GM23248 (cell line): ENCODE measurements around the gene CSNK2A1. TPM values are rescaled to one million over a fixed set of nuclear protein-coding genes. Genes with fewer than 3 reads are reported as not detected.

Experiments
- DNase-seq: peaks from one replicate; pipeline ENCODE4 v3.0.0-alpha.2; 2015
- H2AFZ ChIP-seq: fragments of 200-600 bp; sonication (generic); 2 replicates; pipeline ENCODE4 v1.6.1; 2016; ENCODE audit warnings: antibody characterized with exemption
- H3F3A ChIP-seq: fragments of 200-600 bp; sonication (generic); 2 replicates; pipeline ENCODE4 v1.6.1; 2016; ENCODE audit warnings: mild to moderate bottlenecking, antibody characterized with exemption, mixed run types; ENCODE audit not compliant: insufficient read depth
- H3K27ac ChIP-seq: fragments of 200-600 bp; sonication (generic); 2 replicates; pipeline ENCODE4 v1.5.1; 2016; ENCODE audit warnings: mild to moderate bottlenecking
- H3K27me3 ChIP-seq: fragments of 200-600 bp; sonication (generic); replicated peaks from 2 replicates; pipeline ENCODE4 v1.6.1; 2016; ENCODE audit warnings: mild to moderate bottlenecking; ENCODE audit not compliant: insufficient read depth
- H3K36me3 ChIP-seq: fragments of 200-600 bp; sonication (generic); 2 replicates; pipeline ENCODE4 v1.6.1; 2016; ENCODE audit warnings: low read depth, mild to moderate bottlenecking
- H3K4me1 ChIP-seq: fragments of 200-600 bp; sonication (generic); 2 replicates; pipeline ENCODE4 v1.6.1; 2016; ENCODE audit warnings: mild to moderate bottlenecking; ENCODE audit not compliant: insufficient read depth
- H3K4me2 ChIP-seq: fragments of 200-600 bp; sonication (generic); one replicate; pipeline ENCODE4 v1.6.1; 2016; ENCODE audit warnings: mild to moderate bottlenecking; ENCODE audit not compliant: unreplicated experiment
- H3K4me3 ChIP-seq: fragments of 200-600 bp; sonication (generic); 2 replicates; pipeline ENCODE4 v1.5.1; 2016; ENCODE audit warnings: mild to moderate bottlenecking
- H3K79me2 ChIP-seq: fragments of 200-600 bp; sonication (generic); 2 replicates; pipeline ENCODE4 v1.6.1; 2016; ENCODE audit warnings: mild to moderate bottlenecking; ENCODE audit not compliant: insufficient read depth
- H3K9ac ChIP-seq: fragments of 200-600 bp; sonication (generic); 2 replicates; pipeline ENCODE4 v1.6.1; 2016; ENCODE audit warnings: mild to moderate bottlenecking
- H3K9me2 ChIP-seq: fragments of 200-600 bp; sonication (generic); 2 replicates; pipeline ENCODE4 v1.6.1; 2016; ENCODE audit warnings: mixed run types, mild to moderate bottlenecking, moderate library complexity; ENCODE audit not compliant: insufficient read depth
- H3K9me3 ChIP-seq: fragments of 200-600 bp; sonication (generic); one replicate; pipeline ENCODE4 v1.6.1; 2017; ENCODE audit warnings: low read depth
- H4K20me1 ChIP-seq: fragments of 200-600 bp; sonication (generic); 2 replicates; pipeline ENCODE4 v1.6.0; 2016; ENCODE audit not compliant: insufficient read depth
- EZH2 ChIP-seq: fragments of 200-600 bp; sonication (generic); IDR thresholded peaks from 2 replicates; pipeline ENCODE4 v1.6.1; 2018; ENCODE audit warnings: antibody characterized with exemption, mild to moderate bottlenecking; ENCODE audit not compliant: insufficient read depth, poor library complexity, severe bottlenecking
- EZH2phosphoT487 ChIP-seq: fragments of 200-600 bp; sonication (generic); IDR thresholded peaks from 2 replicates; pipeline ENCODE4 v1.6.1; 2018; ENCODE audit warnings: antibody characterized with exemption, moderate library complexity, mild to moderate bottlenecking, low read depth; ENCODE audit not compliant: insufficient read depth
- WGBS, 2 experiments: methylation state at CpG; one replicate each; pipeline ENCODE4 v1.1.6; 2015 to 2017; ENCODE audit warnings: low lambda C conversion rate in 2 of 2, low coverage in 1 of 2; ENCODE audit errors: missing lambda C conversion rate in 2 of 2; 5-methylcytosine and 5-hydroxymethylcytosine counted together
- in situ Hi-C: fragments of 300-500 bp; cut with MboI; formaldehyde crosslinking; loops from 2 replicates; pipeline ENCODE4 v1.15.0; 2020
- polyA plus RNA-seq: library from polyadenylated mRNA; unstranded; fragments of >200 nt; fragmentation: Nextera tagmentation; extraction: Ambion mirVana; gene quantifications from 2 replicates; pipeline ENCODE4 v1.2.1, GENCODE V29; 2016
- total RNA-seq: library from RNA; depleted of rRNA; stranded (reverse); fragments of >200 nt; shearing (Covaris generic); gene quantifications from 2 replicates; pipeline ENCODE4 v1.2.3, GENCODE V29; 2014

The CSNK2A1 gene
- total and polyA plus RNA-seq, 2 experiments from 2014 or later, result 69.0 to 98.8 TPM

DNA sequence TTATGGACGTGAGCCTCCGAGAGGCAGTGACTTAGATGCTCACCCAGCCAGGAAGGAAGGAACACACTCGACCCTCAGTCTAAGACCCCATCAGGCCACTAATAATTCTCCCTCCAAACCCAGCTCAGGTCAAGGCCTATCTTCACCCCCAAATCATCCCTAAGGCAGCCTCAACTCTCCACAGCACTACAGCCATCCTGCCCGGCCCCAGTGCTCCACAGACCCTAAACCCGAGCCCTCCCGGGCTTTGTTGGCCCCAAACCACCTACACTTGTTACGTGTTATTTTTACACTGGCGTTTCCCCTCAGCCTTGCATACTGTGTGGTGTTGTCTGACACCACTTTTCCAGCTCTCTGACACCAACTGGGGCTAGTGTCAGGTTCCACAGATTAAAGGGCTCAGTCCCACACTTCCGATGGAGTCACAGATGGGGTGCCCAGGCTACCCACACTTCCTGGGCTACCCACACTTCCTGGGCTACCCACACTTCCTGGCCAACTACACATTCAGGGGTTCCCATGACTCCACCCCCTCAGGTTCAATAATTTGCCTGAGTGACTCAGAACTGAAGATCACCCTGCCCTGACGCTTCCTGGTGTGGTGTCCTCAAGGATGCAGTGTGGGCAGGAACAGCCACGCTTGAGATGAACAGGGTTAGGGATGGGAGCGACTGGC lies 110.2 kb downstream of the CSNK2A1 start:
- Histone ChIP-seq H3K27me3 (no peaks in the 10 kb centered on the region), H3K4me1 (no peaks in the 10 kb centered on the region), H4K20me1 (no peaks in the 10 kb centered on the region), H3K79me2 (no peaks in the 10 kb centered on the region), H3K9ac (no peak overlapping the region), H3K4me2 (no peak overlapping the region), H3K9me2 (no peaks in the 10 kb centered on the region), H3K4me3 (no peak overlapping the region), H3K36me3 (peaks cover 33% of the 10 kb centered on the region), H3K27ac (peak overlapping the region; percentile 39), H3K9me3 (no peaks in the 10 kb centered on the region), H3F3A (peaks cover 15% of the 10 kb centered on the region; the same call in 1 of the 2 replicates), H2AFZ (no peak overlapping the region)
- in situ Hi-C loops, result no loop called here
- no peak for TF ChIP-seq EZH2phosphoT487
- TF ChIP-seq EZH2, result no peak
- WGBS, 2 experiments, result 74 to 83% methylated on average over 12 of the region's 12 CpGs
- peak; percentile 62 for DNase-seq

DNA sequence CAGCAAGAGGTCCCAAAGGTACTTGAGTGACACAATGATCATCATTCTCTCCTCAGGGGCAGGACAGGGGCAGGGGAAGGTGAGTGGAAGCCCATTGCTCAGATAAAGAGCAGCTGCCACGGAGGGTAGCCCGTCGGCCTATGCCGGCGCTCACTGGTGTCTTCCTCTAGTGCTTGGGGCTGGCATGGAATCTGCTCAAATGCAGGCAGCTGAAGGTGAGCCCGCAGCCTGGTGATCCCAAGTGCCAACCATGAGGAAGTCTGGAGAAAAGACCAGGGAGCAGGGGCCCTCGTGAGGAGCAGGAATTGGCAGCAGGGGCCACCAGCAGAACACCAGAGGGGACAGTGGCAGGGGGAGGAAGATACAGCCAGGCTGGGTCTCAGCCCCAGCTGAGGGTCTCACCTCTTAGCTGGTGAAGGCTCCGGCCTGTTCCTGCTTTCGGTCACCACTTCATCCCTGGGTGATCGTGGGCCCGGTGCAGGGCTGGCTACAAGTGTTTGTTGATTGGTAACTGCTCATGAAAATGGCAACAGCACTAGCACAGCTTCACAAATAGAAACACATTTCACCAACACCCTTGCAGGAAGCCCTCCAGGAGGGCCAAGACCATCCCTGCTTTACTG lies 110.8 kb downstream of the CSNK2A1 start:
- Histone ChIP-seq H4K20me1 (no peaks in the 10 kb centered on the region), H2AFZ (no peak overlapping the region), H3K27me3 (no peaks in the 10 kb centered on the region), H3K4me3 (no peak overlapping the region), H3K9me3 (no peaks in the 10 kb centered on the region), H3K9me2 (no peaks in the 10 kb centered on the region), H3F3A (peaks cover 15% of the 10 kb centered on the region; the same call in 1 of the 2 replicates), H3K79me2 (no peaks in the 10 kb centered on the region), H3K9ac (no peak overlapping the region), H3K36me3 (peaks cover 26% of the 10 kb centered on the region), H3K4me1 (no peaks in the 10 kb centered on the region), H3K27ac (peak overlapping the region; percentile 39), H3K4me2 (no peak overlapping the region)
- in situ Hi-C loops, result no loop called here
- WGBS, 2 experiments, result 85 to 89% methylated on average over 11 of the region's 11 CpGs
- no peak for TF ChIP-seq EZH2phosphoT487
- TF ChIP-seq EZH2, result no peak
- DNase-seq, result no peak

DNA sequence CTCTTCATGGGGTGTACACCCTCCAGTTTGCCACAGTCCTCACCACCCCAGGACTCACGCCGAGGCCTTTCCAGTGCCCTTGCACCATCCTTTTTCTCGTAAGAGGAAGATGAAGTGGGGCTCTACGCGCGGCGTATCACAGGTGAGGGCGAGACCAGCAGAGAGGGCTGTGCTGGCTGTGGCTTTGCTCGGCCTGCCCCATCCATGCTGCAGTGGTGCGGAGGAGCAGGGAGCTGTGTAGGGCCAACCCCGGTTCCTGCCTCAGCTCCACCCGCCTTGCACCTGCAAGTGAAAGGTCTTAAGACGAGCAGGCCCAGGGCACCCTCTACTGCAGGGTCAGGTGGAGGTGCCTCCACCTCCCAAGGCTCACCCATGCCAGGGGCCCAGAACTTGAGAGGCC lies 111.4 kb downstream of the CSNK2A1 start:
- TF ChIP-seq EZH2 (no peak), EZH2phosphoT487 (no peak)
- in situ Hi-C loops, result no loop called here
- DNase-seq, result no peak
- Histone ChIP-seq H3K9me3 (no peaks in the 10 kb centered on the region), H3K79me2 (no peaks in the 10 kb centered on the region), H3K27me3 (no peaks in the 10 kb centered on the region), H2AFZ (no peak overlapping the region), H3K4me1 (no peaks in the 10 kb centered on the region), H3K36me3 (peaks cover 20% of the 10 kb centered on the region), H3K9ac (no peak overlapping the region), H3K9me2 (no peaks in the 10 kb centered on the region), H3K4me2 (no peak overlapping the region), H3K4me3 (no peak overlapping the region), H3F3A (peaks cover 15% of the 10 kb centered on the region; the same call in 1 of the 2 replicates), H4K20me1 (no peaks in the 10 kb centered on the region), H3K27ac (no peak overlapping the region)
- 90 to 93% methylated on average over 13 of the region's 13 CpGs for WGBS, 2 experiments

DNA sequence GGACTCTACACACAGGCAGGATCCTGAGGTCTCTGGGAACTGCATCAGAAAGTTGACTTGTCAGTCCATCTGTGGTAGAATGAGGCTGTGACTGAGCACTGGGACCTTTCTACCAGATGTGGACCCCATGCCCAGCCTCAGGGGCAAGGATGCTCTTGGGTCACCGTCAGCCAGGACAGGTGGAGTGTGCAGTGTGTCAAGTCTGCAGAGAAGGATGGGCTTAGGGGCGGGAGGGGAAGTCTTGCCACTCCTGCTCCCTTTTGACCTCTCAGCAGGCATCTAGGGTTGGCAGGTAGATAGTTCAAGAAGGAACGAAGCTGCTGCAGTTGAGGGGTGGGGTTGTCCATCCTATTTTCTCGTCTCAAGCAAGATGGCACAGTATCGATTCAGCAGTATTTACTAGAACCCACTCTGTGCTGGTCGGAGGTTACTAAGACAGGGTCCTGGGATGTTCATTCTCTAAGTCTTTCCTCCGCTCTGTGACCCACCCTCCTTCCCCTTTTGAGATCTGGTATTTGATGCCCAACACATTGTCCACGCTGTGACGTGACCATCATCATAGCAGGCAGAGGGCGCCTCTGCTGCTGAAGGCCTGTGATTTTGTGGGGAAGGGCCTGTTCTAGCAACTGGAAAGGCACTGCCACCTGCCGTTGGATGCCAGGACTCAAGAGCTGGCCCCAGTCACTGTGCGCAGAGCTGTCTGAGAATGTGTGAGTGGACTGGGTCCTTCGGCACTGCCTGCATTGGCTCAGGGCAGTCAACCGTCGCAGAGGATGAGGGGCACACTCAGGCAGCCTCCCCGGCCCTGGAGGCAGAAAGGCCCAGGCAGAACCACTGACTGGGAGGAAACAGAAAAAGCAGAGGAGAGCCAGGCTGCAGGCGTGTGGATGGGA lies 112.3 kb downstream of the CSNK2A1 start:
- in situ Hi-C loops, result no loop called here
- 66 to 68% methylated on average over 17 of the region's 17 CpGs for WGBS, 2 experiments
- Histone ChIP-seq H3K9me3 (no peaks in the 10 kb centered on the region), H4K20me1 (no peaks in the 10 kb centered on the region), H3K4me2 (no peak overlapping the region), H3K36me3 (peaks cover 13% of the 10 kb centered on the region; the same call in 1 of the 2 replicates), H3F3A (peaks cover 19% of the 10 kb centered on the region; the same call in 1 of the 2 replicates), H3K9me2 (no peaks in the 10 kb centered on the region), H3K4me3 (no peak overlapping the region), H3K4me1 (no peaks in the 10 kb centered on the region), H3K27me3 (no peaks in the 10 kb centered on the region), H2AFZ (no peak overlapping the region), H3K79me2 (no peaks in the 10 kb centered on the region), H3K9ac (no peak overlapping the region), H3K27ac (no peak overlapping the region)
- peak; percentile 66 for DNase-seq
- TF ChIP-seq EZH2phosphoT487 (no peak), EZH2 (no peak)
